Activated T-helper 17 cell treated with anti-CD3 and anti-CD28 coated beads, Interleukin-2, amount 50 U/mL, for 72 hours (primary cell): ENCODE results near the gene COG5. TPM values are rescaled to one million over a fixed set of nuclear protein-coding genes. Genes with fewer than 3 reads are reported as not detected.
A peak's percentile ranks its signal among the peaks of the same experiment; 100 is the strongest.

Experiments
- ATAC-seq: fragments of 150-1000 bp; cut with Tn5 transposase; replicated peaks from 2 replicates; pipeline ENCODE4 v1.10.0; 2021; ENCODE audit warnings: mild to moderate bottlenecking, moderate library complexity
- H3K27ac Mint-ChIP-seq: one replicate; pipeline ENCODE4 v1.8.0; 2022; ENCODE audit warnings: mixed read lengths
- H3K27me3 Mint-ChIP-seq: one replicate; pipeline ENCODE4 v1.8.0; 2022; ENCODE audit warnings: mixed read lengths
- H3K36me3 Mint-ChIP-seq: one replicate; pipeline ENCODE4 v1.8.0; 2022; ENCODE audit warnings: low read depth, mild to moderate bottlenecking, mixed read lengths
- H3K4me1 Mint-ChIP-seq: one replicate; pipeline ENCODE4 v1.8.0; 2022; ENCODE audit warnings: mixed read lengths
- H3K4me3 Mint-ChIP-seq: one replicate; pipeline ENCODE4 v1.8.0; 2022; ENCODE audit warnings: mild to moderate bottlenecking, mixed read lengths
- H3K9me3 Mint-ChIP-seq: one replicate; pipeline ENCODE4 v1.8.0; 2022; ENCODE audit warnings: mixed read lengths
- total RNA-seq, 2 donors: library from RNA; stranded (reverse); gene quantifications; one replicate each; pipeline ENCODE4 v1.2.3, GENCODE V29; 2022

COG5 gene
- total RNA-seq = 10 to 100 TPM; 33.7 to 36.3 TPM

DNA sequence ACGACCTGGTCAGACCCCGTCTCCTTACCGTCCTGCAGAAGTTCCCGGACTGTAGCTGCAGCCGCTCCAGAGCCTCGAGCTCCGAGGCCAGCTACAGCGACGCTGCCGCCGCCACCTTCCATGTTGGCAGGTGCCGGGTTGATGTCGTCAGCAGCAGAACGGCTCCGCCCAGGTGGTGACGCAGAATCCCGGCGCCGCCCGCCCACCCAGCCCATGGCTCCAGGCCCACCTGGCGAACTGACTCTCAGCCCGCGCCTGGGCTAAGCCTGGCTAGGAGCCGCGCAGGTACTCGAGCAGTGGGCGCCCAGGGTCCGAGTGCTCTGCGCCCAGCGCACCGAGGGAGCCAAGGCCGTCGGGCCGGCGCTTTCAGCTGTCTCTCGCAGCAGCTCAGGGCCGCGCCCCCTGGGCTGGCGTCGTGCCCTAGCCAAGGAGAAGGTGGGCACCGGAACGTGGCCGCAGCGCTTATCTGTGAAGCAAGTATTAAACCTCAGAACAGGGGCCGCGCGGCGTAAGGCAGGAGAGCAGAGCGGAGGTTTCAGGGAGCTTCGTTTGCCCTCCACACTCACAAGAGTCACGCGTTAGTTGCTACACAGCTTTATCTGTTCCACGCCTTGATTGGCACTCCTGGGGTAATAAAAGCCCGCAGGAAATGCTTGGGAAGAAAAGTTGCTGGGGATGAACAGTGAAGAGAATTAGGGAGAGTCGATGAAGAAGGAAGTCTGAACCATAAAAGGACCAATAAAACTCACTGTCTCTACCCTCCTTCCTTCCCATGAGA is at the start of gene COG5, which contains the start of gene DUS4L:
Gene COG5 (minus strand): TSS at position 146 of the 778 bp plus-strand sequence. CDS start 24 bp downstream, at position 122.
Gene DUS4L (plus strand): TSS at position 197 of the 778 bp plus-strand sequence. CDS start 3,100 bp downstream, outside the sequence.
- peak; percentile 91 for ATAC-seq
- H3K4me1 Mint-ChIP-seq = peaks cover 55% of the 10 kb centered on the region
- H3K4me3 Mint-ChIP-seq = peak within 1 kb of the TSS; percentile 89
- H3K27me3 Mint-ChIP-seq = no peaks in the 10 kb centered on the region
- peak within 1 kb of the TSS; percentile 87 for H3K27ac Mint-ChIP-seq
- no peaks in the 10 kb centered on the region for H3K9me3 Mint-ChIP-seq
- H3K36me3 Mint-ChIP-seq = peaks cover 19% of the 10 kb centered on the region

DNA sequence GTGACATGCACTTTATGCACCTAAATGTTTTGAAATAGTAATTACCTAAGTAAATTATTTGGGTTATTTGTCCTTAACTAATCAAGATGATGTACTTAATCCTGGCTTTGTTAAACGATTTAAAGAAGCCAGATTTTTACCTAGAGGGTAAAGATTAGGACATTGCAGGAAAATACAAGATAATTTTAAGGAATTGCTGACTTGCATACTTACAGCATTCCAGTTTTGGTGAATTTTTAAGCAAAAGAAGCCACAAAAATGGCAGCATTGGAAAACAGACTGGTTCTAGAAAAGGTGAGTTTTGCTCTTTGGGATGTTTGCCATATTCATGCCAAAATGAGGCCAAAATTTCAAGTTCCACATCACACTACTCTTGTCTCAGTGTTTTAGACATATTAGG is 49.7 kb upstream of the COG5 start:
- no peaks in the 10 kb centered on the region for H3K4me1 Mint-ChIP-seq
- H3K27ac Mint-ChIP-seq = no peak overlapping the region
- no peak for ATAC-seq
- H3K27me3 Mint-ChIP-seq = no peaks in the 10 kb centered on the region
- H3K36me3 Mint-ChIP-seq = peaks cover 45% of the 10 kb centered on the region
- no peaks in the 10 kb centered on the region for H3K9me3 Mint-ChIP-seq
- no peak overlapping the region for H3K4me3 Mint-ChIP-seq

DNA sequence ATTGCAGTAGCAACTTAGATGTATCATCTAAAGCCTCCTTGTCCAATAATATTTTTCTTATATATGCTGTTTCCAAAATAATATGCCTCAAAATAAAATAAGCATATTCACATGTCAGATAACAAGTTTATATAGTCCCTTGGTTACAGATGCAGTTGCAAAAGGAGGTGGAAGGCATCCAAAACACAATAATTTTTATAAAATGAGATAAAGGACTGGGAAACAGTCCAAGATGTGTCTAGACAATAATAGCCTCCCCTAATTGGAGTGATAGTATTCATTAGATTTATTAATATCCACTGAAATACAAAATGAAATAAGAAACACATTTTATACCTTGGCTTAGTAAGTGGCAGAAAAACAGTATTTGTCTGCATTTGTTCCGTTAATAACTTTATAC is 46.6 kb upstream of the COG5 start:
- ATAC-seq = no peak
- H3K27ac Mint-ChIP-seq = no peak overlapping the region
- no peak overlapping the region for H3K4me3 Mint-ChIP-seq
- no peaks in the 10 kb centered on the region for H3K4me1 Mint-ChIP-seq
- no peaks in the 10 kb centered on the region for H3K27me3 Mint-ChIP-seq
- H3K36me3 Mint-ChIP-seq = peaks cover 31% of the 10 kb centered on the region
- H3K9me3 Mint-ChIP-seq = no peaks in the 10 kb centered on the region

DNA sequence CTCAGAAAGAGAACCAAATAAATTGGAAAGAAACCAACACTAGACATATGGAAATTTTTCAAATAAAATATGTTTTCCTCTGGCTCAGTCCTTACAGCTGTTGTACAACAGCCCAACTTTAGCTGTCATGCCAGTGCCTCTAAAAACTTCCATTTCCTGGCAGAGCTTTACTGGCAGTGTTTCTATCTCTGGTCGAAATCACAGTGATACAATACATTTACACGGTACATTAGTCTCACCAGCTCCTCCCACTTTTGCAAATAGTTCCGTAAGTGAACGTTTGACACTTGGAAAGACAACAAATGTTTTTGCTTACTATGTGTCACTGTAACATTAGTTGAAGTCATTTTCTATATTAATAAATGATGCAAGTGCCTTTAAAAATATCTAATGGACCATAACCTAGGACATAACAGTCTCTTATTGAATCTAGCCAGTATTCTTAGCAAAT is 46.1 kb upstream of the COG5 start:
- Mint-ChIP-seq H3K4me1 (no peaks in the 10 kb centered on the region), H3K27ac (no peak overlapping the region), H3K4me3 (no peak overlapping the region), H3K9me3 (no peaks in the 10 kb centered on the region), H3K36me3 (peaks cover 31% of the 10 kb centered on the region), H3K27me3 (no peaks in the 10 kb centered on the region)
- no peak for ATAC-seq

DNA sequence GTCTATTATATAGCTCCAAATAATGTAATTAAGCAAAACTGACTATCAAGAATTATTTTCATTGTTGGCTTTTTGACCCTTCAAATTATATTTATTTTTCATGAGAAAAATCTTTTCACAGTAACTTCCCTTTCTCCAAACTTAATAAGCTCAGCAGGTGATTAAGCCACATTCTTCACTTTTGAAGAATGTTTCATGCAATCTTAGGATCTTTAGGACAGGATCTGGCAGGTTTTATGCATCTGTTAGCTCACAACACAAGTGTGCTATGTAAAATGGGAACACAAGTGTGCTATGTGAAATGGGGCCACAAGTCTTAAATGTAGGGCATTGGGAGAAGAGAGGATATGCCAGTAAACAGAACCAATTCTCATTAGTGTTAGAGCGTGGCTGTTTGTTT is 42.6 kb upstream of the COG5 start:
- Mint-ChIP-seq H3K9me3 (no peaks in the 10 kb centered on the region), H3K4me1 (no peaks in the 10 kb centered on the region), H3K4me3 (no peak overlapping the region), H3K27me3 (no peaks in the 10 kb centered on the region), H3K36me3 (peaks cover 34% of the 10 kb centered on the region), H3K27ac (no peak overlapping the region)
- ATAC-seq = no peak

DNA sequence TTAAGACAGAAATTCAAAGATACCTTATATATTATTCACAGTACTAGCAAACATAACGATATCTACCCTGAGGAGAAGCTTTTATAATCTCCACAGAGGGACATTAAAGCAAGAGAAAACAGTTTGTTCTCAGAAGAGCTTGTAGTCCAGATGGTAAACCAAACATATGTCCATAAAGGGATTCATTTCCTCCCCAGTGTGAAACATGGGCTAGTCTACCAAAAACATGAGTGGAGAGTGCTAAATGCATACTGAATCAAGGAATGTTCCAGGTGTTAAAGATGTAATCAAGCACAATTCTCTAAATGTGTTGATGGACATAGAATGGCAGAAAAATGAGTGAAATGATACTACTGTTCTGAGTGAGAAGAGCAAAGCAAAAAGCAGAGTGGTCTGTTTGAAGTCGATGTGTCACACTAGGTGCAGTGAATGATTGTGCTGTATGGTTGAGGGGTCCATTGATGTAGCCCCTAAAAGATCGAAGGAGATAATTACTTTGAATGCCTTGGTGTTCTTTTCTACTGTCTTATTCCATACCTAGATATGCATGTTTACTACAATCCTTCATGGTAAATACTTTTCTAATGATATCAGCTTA is 41.6 kb upstream of the COG5 start:
- ATAC-seq = peak; percentile 43
- H3K4me1 Mint-ChIP-seq = no peaks in the 10 kb centered on the region

DNA sequence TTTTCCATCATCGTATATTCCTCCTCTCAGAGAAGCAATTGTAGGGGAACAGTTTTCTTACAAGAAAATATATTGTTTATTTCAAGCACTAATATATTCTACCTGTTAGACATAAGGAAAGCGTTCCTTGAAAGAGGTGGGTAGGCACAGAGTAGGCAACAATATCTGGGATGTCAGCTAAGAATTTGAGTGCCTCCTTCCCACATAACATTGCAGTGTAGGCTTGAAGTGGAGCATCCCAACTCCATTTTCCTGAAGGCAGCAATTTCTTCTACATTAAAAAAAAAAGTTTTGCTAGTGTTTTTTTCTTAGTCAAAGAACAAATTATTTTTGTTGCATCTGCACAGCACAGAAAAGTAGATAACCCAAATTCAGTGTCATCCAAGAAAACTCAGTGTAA is 37.1 kb upstream of the COG5 start:
- no peak for ATAC-seq
- H3K36me3 Mint-ChIP-seq = peaks cover 50% of the 10 kb centered on the region
- H3K4me3 Mint-ChIP-seq = no peak overlapping the region
- H3K27me3 Mint-ChIP-seq = no peaks in the 10 kb centered on the region
- no peaks in the 10 kb centered on the region for H3K9me3 Mint-ChIP-seq
- H3K4me1 Mint-ChIP-seq = no peaks in the 10 kb centered on the region
- no peak overlapping the region for H3K27ac Mint-ChIP-seq

More for the DNA sequence above, 41.6 kb upstream of the COG5 start:
- H3K9me3 Mint-ChIP-seq = no peaks in the 10 kb centered on the region
- no peaks in the 10 kb centered on the region for H3K27me3 Mint-ChIP-seq
- peaks cover 44% of the 10 kb centered on the region for H3K36me3 Mint-ChIP-seq
- H3K4me3 Mint-ChIP-seq = no peak overlapping the region
- H3K27ac Mint-ChIP-seq = no peak overlapping the region

DNA sequence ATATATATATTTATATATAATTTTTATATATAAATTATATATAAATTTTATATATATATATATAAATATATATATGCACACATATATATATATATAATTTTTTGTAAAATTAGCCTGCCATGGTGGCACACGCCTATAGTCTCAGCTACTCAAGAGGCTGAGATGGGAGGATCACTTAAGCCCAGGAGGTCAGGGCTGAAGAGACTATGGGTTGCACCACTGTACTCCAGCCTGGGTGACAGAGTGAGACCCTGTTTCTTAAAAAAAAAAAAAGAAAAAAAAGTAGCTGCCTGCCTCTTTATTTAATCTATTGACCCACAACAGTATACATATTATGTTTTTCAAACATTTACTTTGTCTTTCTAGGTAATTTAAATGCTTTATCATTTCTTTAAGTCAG is 35.5 kb upstream of the COG5 start:
- no peak for ATAC-seq
- Mint-ChIP-seq H3K36me3 (peaks cover 65% of the 10 kb centered on the region), H3K4me1 (no peaks in the 10 kb centered on the region), H3K4me3 (no peak overlapping the region), H3K27me3 (no peaks in the 10 kb centered on the region), H3K27ac (no peak overlapping the region), H3K9me3 (no peaks in the 10 kb centered on the region)

DNA sequence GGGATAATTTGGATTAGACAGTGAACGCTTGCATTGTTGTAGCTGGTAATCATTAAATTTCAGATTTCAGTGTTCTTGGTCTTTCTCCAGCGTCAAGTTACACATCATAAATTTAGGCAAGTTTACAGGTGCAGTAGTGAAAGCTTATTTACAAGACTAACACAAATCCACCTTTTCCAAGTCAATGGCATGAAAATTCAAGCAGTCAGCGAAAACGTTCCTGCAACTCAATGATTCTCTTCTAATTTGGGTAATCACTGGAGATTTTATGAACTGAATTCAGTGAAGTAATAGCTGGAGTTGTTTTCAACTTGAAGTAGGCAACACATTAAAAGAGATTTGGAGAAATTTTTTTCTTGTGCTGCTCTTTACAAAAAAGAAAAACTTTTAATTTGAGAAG is 34.2 kb upstream of the COG5 start:
- Mint-ChIP-seq H3K4me1 (no peaks in the 10 kb centered on the region), H3K27me3 (no peaks in the 10 kb centered on the region), H3K27ac (no peak overlapping the region), H3K4me3 (no peak overlapping the region), H3K9me3 (no peaks in the 10 kb centered on the region), H3K36me3 (peaks cover 61% of the 10 kb centered on the region)
- ATAC-seq = no peak

DNA sequence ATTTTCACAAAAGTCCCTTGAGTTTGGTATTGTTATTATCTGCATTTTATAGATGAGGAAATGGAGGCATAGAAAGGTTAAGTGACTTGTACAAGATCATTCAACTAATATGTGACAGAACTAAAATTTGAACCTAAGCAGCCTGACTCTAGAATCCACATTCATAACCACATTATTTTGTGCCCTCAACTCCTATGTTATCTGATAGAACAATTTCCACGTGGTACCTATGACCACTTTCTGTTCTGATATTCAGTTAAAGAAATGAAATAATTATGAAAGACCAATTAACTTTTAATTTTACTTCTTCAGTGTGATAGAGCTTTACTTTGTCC is 33.8 kb upstream of the COG5 start:
- Mint-ChIP-seq H3K27me3 (no peaks in the 10 kb centered on the region), H3K4me3 (no peak overlapping the region), H3K27ac (no peak overlapping the region), H3K9me3 (no peaks in the 10 kb centered on the region), H3K36me3 (peaks cover 60% of the 10 kb centered on the region), H3K4me1 (no peaks in the 10 kb centered on the region)
- ATAC-seq = no peak

DNA sequence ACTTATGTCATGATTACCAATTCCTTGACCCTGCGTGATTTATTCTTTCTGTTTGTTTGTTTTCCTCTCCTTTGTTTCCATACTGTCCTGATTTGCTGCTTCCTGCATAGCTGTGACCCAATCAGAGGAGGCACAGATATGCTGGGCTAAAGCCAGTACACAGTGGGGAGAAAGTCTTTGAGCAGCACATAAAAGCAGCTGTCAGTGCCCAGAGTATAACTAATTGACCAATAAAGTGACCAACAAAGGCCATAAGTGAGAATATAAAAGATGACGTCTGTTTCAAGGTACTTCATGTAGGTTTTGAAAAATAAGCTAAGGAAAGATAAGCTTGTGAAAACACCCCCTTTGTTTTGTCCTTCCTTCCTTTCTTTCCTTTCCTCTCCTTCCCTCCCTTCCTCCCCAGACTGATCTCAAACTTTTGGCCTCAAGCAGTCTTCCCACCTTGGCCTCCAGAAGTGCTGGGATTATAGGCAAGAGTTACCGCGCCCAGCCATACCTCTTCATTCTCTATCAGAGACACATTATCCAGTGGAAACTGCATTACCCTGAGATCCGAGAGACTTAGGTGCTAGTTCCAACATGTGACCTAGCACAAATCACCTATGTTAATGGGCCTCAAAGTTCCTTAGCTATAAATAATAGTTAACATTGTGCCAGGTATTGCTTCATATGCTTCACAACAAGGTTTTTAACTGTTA is 33.3 kb upstream of the COG5 start:
- Mint-ChIP-seq H3K36me3 (peaks cover 56% of the 10 kb centered on the region), H3K9me3 (no peaks in the 10 kb centered on the region), H3K4me3 (no peak overlapping the region), H3K27me3 (no peaks in the 10 kb centered on the region), H3K4me1 (no peaks in the 10 kb centered on the region), H3K27ac (peak overlapping the region; percentile 15)
- no peak for ATAC-seq

DNA sequence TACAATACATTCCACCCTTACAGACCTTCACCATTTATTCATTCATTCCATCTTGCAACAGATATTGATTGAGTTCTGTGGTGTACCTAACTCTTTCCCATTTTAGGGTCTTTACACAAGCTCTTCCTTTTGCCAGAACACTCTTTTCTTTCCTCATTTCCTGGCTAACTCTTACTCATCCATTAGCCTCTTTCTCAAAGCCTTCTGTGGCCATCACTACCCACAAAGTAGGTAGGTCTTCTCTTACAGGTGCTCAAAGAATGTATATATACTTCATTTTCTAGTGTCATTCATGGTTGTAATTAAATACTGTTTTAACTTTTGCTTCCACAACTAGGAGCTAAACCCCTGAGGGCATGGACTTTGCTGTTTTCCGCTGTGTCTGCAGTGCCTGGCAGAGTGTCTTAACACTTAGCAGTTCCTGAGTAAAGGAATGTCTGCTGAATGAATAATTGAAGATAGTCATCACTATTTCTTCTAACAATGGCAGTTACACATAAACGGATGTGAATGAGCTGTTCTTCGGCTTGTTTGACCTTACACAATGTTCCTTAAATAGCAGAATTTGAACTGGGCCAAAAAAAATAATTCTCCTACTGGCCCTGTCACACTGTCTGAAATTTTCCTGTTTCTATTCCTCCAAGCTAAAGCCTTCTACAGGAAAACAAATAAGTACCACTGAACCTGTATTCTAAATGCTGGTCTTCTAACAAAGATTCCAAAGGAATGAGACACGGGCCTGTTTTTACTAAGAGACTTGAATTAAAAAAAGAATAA is 31.4 kb upstream of the COG5 start:
- no peaks in the 10 kb centered on the region for H3K9me3 Mint-ChIP-seq
- H3K4me3 Mint-ChIP-seq = no peak overlapping the region
- H3K36me3 Mint-ChIP-seq = peaks cover 37% of the 10 kb centered on the region
- ATAC-seq = no peak
- no peaks in the 10 kb centered on the region for H3K4me1 Mint-ChIP-seq
- no peaks in the 10 kb centered on the region for H3K27me3 Mint-ChIP-seq
- H3K27ac Mint-ChIP-seq = no peak overlapping the region

DNA sequence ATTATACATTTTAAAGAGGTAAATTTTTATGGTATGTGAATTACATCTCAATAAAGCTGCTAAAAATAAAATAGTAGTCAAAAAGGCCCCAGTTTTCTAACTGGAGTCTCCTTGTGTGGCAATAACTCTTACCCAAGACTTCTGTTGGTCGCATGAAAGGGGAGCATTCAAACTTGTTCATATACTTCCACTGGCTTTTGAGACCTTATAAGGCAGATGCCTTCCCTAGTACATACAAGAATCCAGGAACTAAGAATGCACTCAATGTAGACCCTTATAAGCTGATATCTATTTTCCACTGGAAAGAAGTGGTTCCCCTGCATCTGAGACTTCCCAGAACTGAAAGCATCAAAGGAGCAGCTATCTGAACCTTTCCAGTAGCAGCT is 29.3 kb upstream of the COG5 start:
- H3K27ac Mint-ChIP-seq = no peak overlapping the region
- ATAC-seq = no peak
- no peaks in the 10 kb centered on the region for H3K4me1 Mint-ChIP-seq
- no peaks in the 10 kb centered on the region for H3K9me3 Mint-ChIP-seq
- H3K36me3 Mint-ChIP-seq = peaks cover 40% of the 10 kb centered on the region
- no peak overlapping the region for H3K4me3 Mint-ChIP-seq
- H3K27me3 Mint-ChIP-seq = no peaks in the 10 kb centered on the region

- Mint-ChIP-seq H3K4me1 (no peaks in the 10 kb centered on the region), H3K36me3 (peaks cover 40% of the 10 kb centered on the region), H3K27me3 (no peaks in the 10 kb centered on the region), H3K4me3 (no peak overlapping the region), H3K9me3 (no peaks in the 10 kb centered on the region), H3K27ac (no peak overlapping the region)
- ATAC-seq = no peak
Measured at GRCh38 chr7:107592361-107593024, 28.8 kb upstream of the COG5 start.
